Left renal cortex interstitium (tissue), 4 donors: Measurements from ENCODE around the gene PAQR9. TPM values are rescaled to one million over a fixed set of nuclear protein-coding genes. Genes with fewer than 3 reads are reported as not detected.

ENCODE experiments used
- DNase-seq, 4 donors: peaks; one replicate each; pipeline ENCODE4 v3.0.0-alpha.2; 2013; ENCODE audit warnings: low read depth in 4 of 4, low spot score in 2 of 4, missing footprints in 1 of 4
- polyA plus RNA-seq, 4 donors: library from polyadenylated mRNA; unstranded; fragments of 120-200 nt; gene quantifications; one replicate each; pipeline ENCODE4 v1.2.1, GENCODE V29; 2013; ENCODE audit not compliant: insufficient read length in 4 of 4

Gene PAQR9
- polyA plus RNA-seq, 4 donors, result 0.70 to 1.0 (median 0.78) TPM

DNA sequence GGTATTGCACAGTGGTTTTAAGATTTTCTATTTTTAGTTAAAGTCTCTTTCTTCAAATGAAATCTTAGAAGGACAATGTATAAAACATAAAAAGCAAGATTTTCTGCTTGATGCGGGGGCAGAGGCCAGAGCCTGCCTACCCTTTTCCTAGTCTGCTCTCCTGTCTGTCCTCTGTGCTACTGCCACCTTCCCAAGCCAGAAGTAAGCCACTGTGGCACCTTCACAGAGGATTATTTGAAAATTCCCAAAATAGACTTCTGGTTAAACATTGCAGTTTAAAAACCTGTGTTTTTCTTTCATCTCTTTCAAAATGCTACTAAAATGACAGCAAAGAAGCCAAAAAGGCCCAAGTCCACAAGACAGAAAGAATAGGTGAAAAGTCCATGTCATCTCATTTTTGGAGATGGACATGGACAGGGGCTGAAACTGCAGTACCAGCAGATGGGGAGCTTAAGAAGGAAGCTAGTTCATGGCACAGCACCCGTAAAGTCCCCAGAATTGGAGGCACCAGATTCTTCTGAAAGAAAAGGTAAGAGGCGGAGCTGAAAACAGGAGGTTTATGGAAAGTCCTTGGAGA is 37.0 kb downstream of the PAQR9 start:
- no peak for DNase-seq

- DNase-seq, result no peak
Measured at GRCh38 chr3:142925140-142925539, 38.3 kb downstream of the PAQR9 start.

GRCh38 chr3:142923694-142924093 is 39.8 kb downstream of the PAQR9 start:
- DNase-seq, result no peak

DNA sequence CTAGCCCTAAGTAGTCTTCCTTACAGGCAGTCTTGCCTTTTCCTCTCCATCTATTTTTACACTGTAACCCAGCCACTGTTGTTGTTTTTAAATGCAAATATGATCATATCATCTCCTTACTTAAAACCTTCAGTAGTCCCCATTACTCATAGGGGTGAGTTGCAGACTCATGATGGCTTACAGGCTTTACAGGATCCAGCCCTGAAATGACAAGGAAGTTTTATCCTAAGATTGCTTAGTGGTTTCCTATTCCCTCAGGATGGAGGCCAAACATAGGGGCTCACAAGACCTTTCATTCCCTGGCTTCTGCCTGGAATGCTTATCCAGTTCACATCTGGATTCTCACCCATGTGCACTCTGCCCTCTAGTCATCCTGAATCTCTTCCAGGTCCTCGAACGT is 46.9 kb downstream of the PAQR9 start:
- DNase-seq, result no peak

DNA sequence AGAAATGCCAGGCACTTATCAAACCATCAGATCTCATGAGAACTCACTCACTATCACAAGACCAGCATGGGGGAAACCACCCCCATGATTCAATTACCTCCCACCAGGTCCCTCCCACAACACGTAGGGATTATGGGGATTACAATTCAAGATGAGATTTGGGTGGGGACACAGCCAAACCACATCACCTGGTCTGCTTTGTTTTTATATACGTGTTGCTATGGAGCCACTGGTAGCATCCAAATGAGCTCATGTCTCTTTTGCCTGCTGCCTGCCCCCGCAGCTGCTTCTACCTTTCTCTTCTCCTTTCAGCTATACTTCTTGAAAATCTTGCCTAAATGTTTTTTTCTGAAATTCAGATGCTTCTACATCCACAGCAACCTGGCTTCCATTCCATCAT is 47.8 kb downstream of the PAQR9 start:
- DNase-seq, result no peak

DNA sequence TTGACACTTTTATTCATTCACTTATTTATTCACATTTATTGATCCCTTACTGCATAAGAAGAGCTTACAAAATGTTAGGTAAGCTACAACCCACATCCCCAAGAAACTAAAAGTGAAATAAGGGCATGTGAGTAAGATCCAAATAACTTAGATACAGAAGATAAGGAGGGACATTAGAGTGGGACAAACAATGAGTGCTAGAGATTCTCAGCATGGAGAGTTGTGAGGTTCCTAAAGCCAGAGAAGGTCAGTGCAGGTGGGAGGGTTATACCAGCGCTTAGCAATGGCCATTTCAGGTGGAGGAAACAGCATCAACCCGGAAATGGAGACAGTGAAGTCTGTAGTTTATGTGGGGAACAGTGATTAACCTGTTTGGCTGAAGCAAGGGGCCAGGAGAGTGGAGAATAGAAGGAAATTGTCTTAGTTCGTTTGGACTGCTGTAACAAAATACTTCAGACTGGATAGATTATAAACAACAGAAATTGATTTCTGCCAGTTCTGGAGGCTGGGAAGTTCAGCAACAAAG is 49.1 kb downstream of the PAQR9 start:
- no peak for DNase-seq

GRCh38 chr3:142913432-142913831 is 50.0 kb downstream of the PAQR9 start:
- DNase-seq, result no peak

GRCh38 chr3:142912402-142913172 is 50.9 kb downstream of the PAQR9 start:
- DNase-seq, result no peak

Other genes starting within 250 kb of the PAQR9 start
- gene TRPC1, start 239.6 kb downstream of the PAQR9 start, polyA plus RNA-seq, result 10 to 100 TPM; 10.6 to 15.2 (median 11.1) TPM
- 1 to 10 TPM; 4.0 to 5.9 (median 4.9) TPM for gene PCOLCE2, start 74.6 kb downstream of the PAQR9 start, polyA plus RNA-seq
- 100 to 1,000 TPM; 129 to 188 (median 158) TPM for gene U2SURP, start 37.9 kb upstream of the PAQR9 start, polyA plus RNA-seq
- gene CHST2, start 156.1 kb upstream of the PAQR9 start, polyA plus RNA-seq, result 10 to 100 TPM; 23.1 to 46.6 (median 31.8) TPM